Bronchial epithelial cell (primary cell): Measurements from ENCODE around the gene SLC1A3. TPM values are rescaled to one million over a fixed set of nuclear protein-coding genes. Genes with fewer than 3 reads are reported as not detected.

Source experiments
- DNase-seq: peaks from one replicate; pipeline ENCODE4 v3.0.0-alpha.2; 2010; ENCODE audit warnings: low read depth
- FAIRE-seq: peaks from 2 replicates; lab custom pipeline; 2011; peaks lifted over from hg19 to GRCh38; lab: Jason Lieb, UNC
- H3K27me3 ChIP-seq: 2 replicates; pipeline ENCODE4 v1.5.1; 2011; ENCODE audit warnings: low read length; ENCODE audit not compliant: control insufficient read depth, insufficient read depth
- H3K36me3 ChIP-seq: 2 replicates; pipeline ENCODE4 v1.5.1; 2011; ENCODE audit warnings: low read length; ENCODE audit not compliant: control insufficient read depth, insufficient read depth
- H3K4me3 ChIP-seq: 2 replicates; pipeline ENCODE4 v1.5.1; 2011; ENCODE audit warnings: mild to moderate bottlenecking, low read depth, low read length, control low read depth
- CTCF ChIP-seq: IDR thresholded peaks from 2 replicates; pipeline ENCODE4 v1.5.1; 2011; ENCODE audit warnings: mild to moderate bottlenecking, moderate library complexity, low read length, control low read depth, inconsistent platforms; ENCODE audit not compliant: insufficient read depth, severe bottlenecking
- total RNA-seq: library from RNA; depleted of rRNA; stranded (reverse); fragments of >200 nt; gene quantifications from 2 replicates; pipeline ENCODE4 v1.2.1, GENCODE V29; 2014

SLC1A3 gene
- total RNA-seq, 1 donor from 2014 or later = 3.4 TPM

- DNase-seq (no peak), FAIRE-seq (no peak)
These were observed 30.7 kb downstream of the SLC1A3 start for GRCh38 chr5:36637101-36637500.

GRCh38 chr5:36637516-36637915, 31.1 kb downstream of the SLC1A3 start:
- FAIRE-seq (no peak), DNase-seq (no peak)

More at GRCh38 chr5:36637101-36637500, 30.7 kb downstream of the SLC1A3 start:
- Histone ChIP-seq H3K27me3 (no peaks in the 10 kb centered on the region), H3K36me3 (no peaks in the 10 kb centered on the region), H3K4me3 (no peak overlapping the region)
- no peak for TF ChIP-seq CTCF

GRCh38 chr5:36638056-36638455, 31.6 kb downstream of the SLC1A3 start:
- Histone ChIP-seq H3K36me3 (no peaks in the 10 kb centered on the region), H3K27me3 (no peaks in the 10 kb centered on the region), H3K4me3 (no peak overlapping the region)
- TF ChIP-seq CTCF = no peak
- no peak for DNase-seq
- no peak for FAIRE-seq

More at GRCh38 chr5:36637516-36637915, 31.1 kb downstream of the SLC1A3 start:
- H3K4me3 ChIP-seq = no peak overlapping the region
- H3K36me3 ChIP-seq = no peaks in the 10 kb centered on the region
- H3K27me3 ChIP-seq = no peaks in the 10 kb centered on the region
- no peak for TF ChIP-seq CTCF

- no peak overlapping the region for H3K4me3 ChIP-seq
- FAIRE-seq (no peak), DNase-seq (no peak)
- no peaks in the 10 kb centered on the region for H3K36me3 ChIP-seq
- no peak for TF ChIP-seq CTCF
- no peaks in the 10 kb centered on the region for H3K27me3 ChIP-seq
These were observed 34.5 kb downstream of the SLC1A3 start for GRCh38 chr5:36640949-36641348.

GRCh38 chr5:36641431-36641830, 35.0 kb downstream of the SLC1A3 start:
- DNase-seq (no peak), FAIRE-seq (no peak)
- no peak for TF ChIP-seq CTCF
- H3K4me3 ChIP-seq = no peak overlapping the region
- H3K36me3 ChIP-seq = no peaks in the 10 kb centered on the region
- H3K27me3 ChIP-seq = no peaks in the 10 kb centered on the region

GRCh38 chr5:36642089-36642488, 35.7 kb downstream of the SLC1A3 start:
- FAIRE-seq = no peak
- no peaks in the 10 kb centered on the region for H3K36me3 ChIP-seq

More at GRCh38 chr5:36642089-36642488, 35.7 kb downstream of the SLC1A3 start:
- Histone ChIP-seq H3K27me3 (no peaks in the 10 kb centered on the region), H3K4me3 (no peak overlapping the region)
- no peak for TF ChIP-seq CTCF
- no peak for DNase-seq
